ENCODE results near the gene RPAIN.
"Not testable (repeated sequence)": the region's sequence is repeated elsewhere in the genome, so short reads cannot be mapped to it uniquely, and the experiment has no call there.

The RPAIN gene

GRCh38 chr17:5430413-5430999 is 10.5 kb downstream of the RPAIN start:
- no peak for DNase-seq

GRCh38 chr17:5431234-5431633 is 11.3 kb downstream of the RPAIN start:
- DNase-seq = not testable (repeated sequence)

DNA sequence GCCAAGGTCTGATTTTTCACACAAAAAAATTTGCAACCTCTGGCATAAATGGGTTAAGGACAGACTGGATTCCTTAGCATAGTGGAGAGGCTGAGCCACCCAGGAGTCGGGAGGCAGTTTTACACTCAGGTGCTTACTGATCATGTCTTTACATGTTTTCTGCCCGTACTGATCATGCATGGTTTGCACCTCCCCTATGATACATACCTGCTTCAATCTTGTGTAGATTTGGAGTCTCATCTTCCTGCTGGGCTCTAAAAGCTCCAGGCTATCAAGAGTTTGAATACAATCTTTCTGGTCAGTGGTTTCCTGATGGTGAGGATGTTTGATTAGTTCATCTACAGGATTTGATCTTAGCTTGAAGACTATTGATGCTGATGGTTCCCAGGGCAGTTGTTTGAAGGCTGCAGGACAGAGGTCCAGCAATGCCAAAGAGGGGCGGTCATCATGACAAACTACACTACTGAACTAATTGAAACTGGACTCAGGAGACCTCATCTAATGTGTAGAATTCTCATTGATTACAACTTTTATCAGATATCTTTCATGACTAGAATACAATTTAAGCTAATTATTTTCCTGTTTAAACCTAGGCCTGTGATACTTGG is 12.1 kb downstream of the RPAIN start:
- no peak for DNase-seq

GRCh38 chr17:5434984-5435383 is 15.0 kb downstream of the RPAIN start:
- DNase-seq = no peak

GRCh38 chr17:5435781-5436315 is 15.9 kb downstream of the RPAIN start:
- not testable (repeated sequence) for DNase-seq

- peak; percentile 34 for DNase-seq
Measured at GRCh38 chr17:5437721-5438317, 17.8 kb downstream of the RPAIN start.

- peak; percentile 88 for DNase-seq
Measured at GRCh38 chr17:5438716-5439445, 18.9 kb downstream of the RPAIN start, which contains the start of gene C1QBP. Gene C1QBP, minus strand, starts transcription at chr17:5439155. Its CDS starts 82 bp downstream, at chr17:5439073.

DNA sequence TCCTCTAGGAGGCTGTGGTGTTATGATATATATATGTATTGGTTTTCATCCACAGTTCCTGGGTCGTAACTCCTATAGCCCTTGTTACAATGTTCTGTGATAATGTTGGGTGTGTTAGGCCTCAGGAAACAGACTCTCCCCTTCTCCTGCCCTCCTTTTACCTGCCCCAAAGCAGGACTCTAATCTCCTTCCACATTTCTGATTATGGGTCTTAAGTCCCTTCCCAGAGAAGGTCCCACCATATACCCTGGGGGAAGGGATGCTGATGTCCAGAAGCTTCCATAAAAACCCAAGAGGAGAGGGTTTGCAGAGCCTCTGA is 19.4 kb downstream of the RPAIN start:
- no peak for DNase-seq

DNA sequence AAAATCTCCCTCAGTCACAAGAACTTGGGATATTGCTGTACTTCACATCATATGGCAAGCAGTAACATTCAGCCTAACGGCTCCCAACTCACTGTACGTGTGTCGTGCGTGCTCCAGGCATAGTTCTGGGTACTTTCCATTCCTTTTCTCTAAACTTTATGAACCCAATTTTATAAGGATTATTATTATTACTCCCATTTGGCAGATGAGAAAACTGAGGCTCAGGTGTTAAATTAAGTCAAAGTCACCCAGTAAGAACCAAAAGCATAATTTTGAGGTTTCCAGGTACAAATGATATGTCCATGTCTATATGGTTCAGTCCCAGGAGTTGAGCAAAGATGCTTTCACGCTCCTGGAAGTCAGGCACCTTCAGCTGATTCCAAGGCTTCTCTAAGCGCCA is 23.7 kb downstream of the RPAIN start:
- DNase-seq = no peak

DNA sequence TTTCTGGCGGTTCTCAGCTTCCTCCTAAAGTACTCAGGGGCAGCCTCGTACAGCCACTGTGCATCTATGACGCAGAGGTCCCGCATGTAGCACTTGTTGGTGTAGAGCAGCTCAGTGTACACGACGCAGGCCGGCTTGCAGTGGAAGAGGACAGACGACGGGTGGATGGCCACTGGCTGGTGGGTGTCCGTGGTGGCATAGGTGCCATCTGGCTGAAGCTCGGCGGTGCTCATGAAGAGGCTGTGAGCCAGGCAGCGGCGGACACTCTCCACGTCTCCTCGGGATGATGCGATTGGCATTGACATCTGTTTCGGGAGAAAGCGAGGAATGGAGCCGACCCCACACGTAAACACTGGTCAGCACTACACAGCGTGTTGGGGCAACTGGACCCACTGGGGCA is 24.2 kb downstream of the RPAIN start:
- no peak for DNase-seq

DNA sequence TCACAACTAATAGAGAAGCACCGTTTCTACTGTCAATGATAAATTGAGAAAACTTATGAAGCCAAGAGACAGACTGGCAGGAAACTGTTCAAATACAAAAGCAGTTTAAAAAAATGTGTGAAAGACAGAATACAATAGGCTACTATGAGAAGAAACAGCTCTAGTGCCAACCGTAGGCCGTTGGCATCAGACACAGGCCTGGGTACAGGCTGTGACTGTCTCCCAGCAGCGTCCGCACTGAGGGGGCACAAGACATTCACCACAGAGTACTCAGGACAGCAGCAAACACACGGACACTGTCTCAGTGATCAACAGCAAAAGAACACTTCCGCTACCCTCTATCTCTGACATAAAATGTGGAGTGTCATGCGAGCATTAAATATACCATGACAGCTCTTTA is 26.8 kb downstream of the RPAIN start:
- DNase-seq = no peak

DNA sequence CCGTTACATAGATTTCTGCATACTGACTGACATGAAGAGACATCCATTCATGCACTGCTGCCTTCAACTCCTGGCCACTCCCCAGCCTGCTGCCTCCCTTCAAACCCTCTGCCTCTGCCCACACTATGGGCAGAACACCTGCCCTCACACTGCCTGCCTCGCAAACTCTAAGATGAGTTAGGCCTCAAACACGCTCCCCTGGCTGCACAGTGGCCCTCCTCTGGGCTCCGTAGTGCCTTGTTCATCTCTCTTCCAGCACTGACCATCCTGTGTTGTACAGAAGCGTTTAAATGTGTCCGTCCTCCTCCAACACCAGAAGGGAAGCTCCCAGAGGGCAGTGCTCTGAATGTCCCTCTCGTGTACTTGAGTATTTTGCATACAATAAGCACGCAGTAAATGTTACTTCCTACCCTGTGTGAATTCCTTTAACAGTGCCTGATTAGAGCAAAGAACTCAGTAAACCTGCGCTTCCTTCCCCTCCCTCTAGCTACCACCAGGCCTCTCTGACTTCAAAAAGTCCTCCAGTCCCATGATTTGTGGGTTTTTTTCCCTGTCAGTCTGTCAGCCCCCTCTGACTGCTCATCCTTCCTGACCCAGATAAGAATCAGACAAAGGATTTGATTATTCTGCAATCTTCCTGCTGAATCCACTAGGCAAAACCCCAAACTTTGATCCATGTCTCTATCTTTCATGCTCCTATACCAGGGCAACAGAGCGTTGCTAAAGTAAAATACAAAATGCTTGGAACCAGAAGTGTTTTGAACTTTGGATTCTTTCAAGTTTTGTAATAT is 44.9 kb downstream of the RPAIN start:
- DNase-seq = no peak

DNA sequence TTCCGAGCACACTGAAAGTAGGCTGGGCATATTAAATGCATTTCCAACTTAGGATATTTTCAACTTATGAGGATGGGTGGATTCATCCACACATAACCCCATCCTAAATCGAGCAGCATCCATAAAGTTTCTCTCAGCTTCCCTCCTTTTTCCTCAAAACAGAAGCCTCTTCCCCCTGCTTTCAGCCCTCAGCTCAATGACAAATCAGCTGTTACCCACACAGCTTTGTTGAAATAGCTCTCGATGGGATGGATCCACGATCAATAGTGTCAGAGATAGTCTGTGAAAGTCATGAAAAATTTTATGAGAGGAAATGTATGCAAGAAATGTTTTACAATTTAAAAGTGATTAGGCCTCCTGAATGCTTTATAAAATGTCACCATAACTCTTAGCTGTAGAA is 46.3 kb downstream of the RPAIN start:
- no peak for DNase-seq

GRCh38 chr17:5467416-5467815 is 47.4 kb downstream of the RPAIN start:
- no peak for DNase-seq

DNA sequence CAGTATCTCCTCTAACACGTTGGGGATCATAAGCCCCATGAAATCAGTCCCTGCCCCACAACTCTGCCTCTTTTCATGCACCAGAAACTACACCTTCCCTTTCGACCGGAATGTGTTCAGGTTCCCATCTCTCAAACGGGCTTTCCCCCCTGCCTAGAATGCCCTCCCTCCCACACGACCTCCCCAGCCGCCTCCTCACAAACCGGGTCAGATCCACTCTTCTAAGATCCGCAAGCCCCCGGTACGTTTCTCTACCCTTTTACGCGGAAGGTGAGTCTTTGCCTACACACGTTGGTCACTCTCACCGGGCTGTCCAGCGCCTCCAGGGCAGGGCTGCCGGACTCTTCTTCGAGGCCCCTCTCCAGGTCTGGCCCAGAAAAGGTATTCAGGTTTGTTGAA is 48.1 kb downstream of the RPAIN start:
- DNase-seq = no peak

DNA sequence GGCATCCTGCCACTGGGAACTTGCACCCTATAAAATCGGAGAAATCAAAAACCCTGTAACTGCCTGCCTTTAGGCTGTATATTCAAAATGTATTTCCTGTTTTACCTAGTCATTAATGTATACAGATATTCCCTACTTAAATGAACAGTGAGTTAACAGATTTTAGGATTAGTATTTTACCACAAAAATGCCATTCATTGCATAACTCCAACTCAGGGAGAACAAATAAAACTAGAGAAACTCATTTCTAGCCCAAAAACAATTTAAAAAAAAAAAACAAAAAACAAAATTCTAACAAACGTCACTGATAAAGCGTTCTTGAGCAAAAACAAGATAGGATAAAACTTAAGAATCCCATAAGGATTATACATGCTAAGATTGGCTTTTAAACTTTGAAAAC is 52.5 kb downstream of the RPAIN start:
- DNase-seq = no peak

DNA sequence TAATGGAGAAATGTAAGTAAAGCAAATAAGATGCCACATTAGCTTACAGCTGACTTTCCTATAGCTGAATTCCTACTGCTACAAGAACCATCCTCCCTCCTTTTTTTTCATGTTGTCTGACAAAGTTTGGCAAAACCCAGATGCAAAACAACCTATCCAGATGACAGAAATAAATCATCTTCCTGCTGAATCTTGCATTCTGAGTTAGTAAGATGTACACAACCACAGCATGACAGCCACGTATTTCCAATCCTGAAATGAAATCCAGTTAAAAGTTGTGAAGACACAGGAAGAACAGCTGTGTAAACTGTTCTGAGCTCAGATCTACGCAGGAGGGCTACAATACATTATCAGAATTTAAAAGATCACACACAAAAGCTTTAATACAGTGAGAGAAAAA is 53.9 kb downstream of the RPAIN start:
- DNase-seq = no peak

- no peak for DNase-seq
Measured at GRCh38 chr17:5478992-5479391, 59.0 kb downstream of the RPAIN start.

DNA sequence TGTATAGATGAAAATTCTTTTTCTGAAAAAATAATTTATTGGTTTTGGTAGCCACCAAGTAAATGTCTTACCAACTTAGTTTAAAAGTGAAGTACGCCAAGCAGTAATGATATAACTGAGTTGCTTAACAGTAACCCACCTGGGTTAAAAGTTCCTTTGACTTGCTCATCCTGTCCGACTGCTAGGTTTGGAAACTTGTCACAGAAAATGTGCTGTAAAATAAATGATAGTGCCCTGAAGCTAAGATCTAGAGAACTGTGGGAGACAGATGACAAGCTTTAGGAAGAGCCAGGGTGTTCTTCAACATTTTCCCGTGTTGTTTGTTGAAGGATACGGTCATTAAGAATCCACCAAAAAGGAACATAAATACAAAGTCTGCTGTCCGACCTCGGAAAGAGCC is 61.0 kb downstream of the RPAIN start:
- no peak for DNase-seq

GRCh38 chr17:5481451-5481850 is 61.5 kb downstream of the RPAIN start:
- DNase-seq = no peak

Data from fibroblast of upper back skin (primary cell).